ENCODE measurements around the gene UBN1. TPM values are rescaled to one million over a fixed set of nuclear protein-coding genes. Genes with fewer than 3 reads are reported as not detected.

The UBN1 gene
- total RNA-seq, 1 donor from 2014 or later, result 19.7 TPM

DNA sequence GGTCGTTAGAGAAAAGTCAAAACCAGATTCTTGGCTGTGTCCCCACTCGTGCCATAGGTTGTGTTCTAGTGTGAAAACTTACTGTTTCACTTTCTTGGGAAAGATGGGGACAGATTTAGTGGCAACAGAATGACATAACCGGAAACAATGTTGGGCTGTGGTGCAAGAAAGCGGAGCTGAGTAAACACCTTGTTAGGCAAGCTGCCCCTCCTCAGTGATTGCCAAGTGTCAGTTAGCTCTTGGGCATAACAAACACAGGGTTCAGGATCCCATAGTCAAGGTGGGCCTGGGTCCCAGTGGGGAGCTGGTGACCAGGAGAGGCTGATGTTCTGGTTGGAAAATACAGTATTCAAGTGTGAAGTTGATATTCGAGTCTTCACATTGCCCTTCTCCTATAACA lies 15.4 kb downstream of the UBN1 start:
- DNase-seq, result no peak

DNA sequence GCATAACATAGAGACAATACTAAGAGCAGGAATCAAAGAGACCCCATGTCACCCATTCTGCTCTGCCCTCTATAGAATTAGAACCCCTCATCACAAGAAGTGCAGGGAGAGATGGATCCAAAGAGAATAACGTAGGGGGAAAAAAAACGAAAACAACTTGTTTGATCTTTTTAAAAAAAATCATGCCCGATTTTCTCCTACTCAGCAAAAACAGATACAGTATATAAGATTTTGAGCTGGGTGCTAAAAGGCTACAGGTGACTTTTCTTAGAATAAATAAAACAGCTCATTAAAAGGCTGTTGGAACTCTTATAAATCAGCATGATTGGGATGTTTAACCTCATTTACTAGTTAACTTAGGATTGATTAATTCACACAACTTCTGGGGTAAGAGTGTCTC lies 17.4 kb downstream of the UBN1 start:
- DNase-seq, result no peak

GRCh38 chr16:4865231-4865860 lies 18.1 kb downstream of the UBN1 start:
- no peak for DNase-seq

DNA sequence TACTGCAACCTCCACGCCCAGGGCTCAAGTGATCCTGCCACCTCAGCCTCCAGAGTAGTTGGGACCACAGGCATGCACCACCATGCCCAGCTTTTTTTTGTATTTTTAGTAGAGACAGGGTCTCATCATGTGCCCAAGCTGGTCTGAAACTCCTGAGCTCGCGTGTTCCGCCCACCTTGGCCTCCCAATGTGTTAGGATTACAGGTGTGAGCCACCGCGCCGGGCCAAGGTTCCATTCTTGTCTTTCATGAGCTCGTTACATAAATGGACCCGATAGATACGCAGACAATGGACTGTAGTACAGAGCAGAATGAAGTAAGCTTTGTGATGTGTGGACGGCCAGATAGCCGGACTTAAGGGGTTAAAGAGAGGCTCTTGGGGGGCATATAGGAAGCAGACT lies 19.3 kb downstream of the UBN1 start:
- DNase-seq, result no peak

- DNase-seq, result no peak
Measured at GRCh38 chr16:4868026-4868425, 20.7 kb downstream of the UBN1 start.

- no peak for DNase-seq
Measured at GRCh38 chr16:4868535-4868934, 21.3 kb downstream of the UBN1 start.

- no peak for DNase-seq
Measured at GRCh38 chr16:4869147-4869805, 22.0 kb downstream of the UBN1 start.

DNA sequence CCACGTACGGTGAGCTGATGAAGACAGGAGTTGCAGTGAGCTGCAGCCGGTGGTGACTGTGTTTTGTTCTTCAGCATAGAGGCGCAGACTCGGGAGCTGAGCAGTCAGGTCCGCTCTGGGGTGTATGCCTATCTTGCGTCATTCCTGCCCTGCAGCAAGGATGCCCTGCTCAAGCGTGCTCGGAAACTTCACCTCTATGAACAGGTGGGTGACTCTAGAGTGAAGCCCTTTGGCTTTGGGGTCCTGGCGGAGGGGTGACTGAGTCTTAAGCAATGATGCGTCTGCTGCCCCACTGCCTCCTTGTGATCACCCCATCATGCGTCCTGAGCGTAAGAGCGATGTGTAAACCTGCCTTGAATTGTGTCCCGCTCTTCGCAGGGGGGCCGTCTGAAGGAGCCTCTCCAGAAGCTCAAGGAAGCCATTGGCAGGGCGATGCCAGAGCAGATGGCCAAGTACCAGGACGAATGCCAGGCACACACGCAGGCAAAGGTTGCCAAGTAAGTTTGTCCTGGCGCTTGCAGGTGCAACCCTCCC lies 22.9 kb downstream of the UBN1 start:
- no peak for DNase-seq

- DNase-seq, result no peak
Measured at GRCh38 chr16:4871071-4871470, 23.8 kb downstream of the UBN1 start.

GRCh38 chr16:4873091-4873490 lies 25.8 kb downstream of the UBN1 start:
- peak; percentile 3 for DNase-seq

DNA sequence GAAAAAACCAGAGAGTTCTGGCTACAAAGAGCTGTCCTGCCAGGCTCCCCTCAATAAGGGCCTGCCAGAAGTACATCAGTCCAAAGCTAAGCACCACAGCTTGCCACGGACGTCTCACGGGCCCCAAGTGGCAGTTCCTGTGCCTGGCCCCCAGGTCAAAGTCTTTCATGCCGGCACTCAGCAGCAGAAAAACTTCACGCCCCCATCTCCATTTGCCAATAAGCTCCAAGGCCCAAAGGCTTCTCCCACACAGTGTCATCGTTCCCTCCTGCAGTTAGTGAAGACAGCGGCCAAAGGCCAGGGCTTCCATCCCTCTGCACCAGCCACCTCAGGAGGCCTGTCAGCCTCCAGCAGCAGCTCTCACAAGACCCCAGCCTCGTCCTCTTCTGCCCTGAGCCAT lies 27.4 kb downstream of the UBN1 start:
- DNase-seq, result no peak

DNA sequence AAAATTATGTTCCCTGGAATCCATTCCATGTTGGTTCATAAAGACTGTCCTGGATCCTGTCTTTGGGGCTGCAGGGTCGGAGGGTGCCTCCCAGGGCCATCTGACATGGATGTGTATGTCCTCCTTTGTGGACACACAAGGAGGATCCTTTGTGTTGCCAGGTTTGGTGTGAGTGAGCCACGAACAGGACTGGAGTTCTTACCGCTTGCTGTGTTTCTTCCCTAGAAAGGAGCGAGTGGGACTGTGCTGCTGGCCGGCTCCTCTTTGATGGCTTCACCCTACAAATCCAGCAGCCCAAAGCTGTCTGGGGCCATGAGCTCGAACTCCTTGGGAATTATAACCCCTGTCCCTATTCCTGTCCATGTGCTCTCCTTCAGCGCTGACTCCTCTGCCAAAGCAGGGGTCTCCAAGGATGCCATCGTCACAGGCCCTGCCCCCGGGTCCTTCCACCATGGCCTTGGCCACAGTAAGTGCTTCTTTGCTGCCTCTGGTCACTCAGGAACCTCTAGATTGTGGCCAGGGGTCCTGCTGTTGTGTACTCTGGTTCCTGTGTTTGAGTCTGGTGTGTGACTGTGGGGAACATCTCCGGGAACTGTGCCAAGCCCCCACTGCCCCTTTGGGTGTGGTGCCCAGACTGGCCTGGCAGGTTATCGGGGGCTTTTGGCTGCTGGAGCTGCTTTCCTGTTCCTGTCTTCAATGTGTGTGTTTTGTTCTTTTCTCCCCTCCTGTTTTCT lies 29.5 kb downstream of the UBN1 start:
- DNase-seq, result peak; percentile 24

- no peak for DNase-seq
Measured at GRCh38 chr16:4877380-4877685, 30.1 kb downstream of the UBN1 start.

DNA sequence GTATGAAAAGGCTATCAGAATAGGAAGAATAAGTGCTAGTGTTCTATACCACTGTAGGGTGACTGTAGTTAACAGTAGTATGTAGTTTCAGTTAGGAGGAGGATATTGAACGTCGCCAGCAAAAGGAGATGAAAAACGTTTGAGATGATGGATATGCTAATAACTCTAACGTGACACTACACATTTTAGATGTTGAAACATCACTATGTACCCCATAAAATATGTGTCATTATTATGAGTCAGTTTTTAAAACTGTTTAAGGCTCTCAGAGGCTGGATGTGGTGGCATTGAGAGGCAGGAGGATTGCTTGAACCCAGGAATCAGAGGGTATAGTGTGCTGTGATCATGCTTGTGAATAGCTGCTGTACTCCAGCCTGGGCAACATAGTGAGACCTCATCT lies 31.8 kb downstream of the UBN1 start:
- no peak for DNase-seq

DNA sequence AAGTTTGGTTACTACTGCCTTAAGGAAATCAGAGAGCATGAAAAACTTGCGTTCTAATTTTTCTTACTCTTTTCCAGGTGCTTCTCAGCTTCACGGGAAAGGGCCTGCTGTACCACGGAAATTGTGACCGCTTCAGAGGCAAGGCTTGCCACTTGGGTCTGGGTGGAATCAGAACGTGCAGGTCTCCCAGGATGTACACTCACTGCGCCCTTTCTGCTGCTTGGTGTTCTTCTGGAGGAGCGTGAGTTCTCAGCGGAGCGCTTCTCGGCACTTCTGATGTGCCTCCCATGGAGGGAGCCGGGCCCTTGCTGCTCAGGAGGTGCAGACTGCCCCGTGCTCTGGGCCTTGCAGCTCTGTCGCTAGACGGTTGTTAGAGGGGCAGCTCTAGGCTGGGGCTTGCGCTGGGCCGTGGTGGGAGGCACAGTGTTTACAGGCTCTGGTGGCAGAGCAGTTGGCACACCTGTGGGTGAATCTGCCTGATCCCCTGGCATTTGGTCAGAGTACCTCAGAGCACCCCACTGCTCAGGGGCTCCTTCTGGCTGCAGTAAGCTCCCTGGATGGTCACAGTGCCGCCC lies 32.8 kb downstream of the UBN1 start:
- DNase-seq, result no peak

- peak; percentile 68 for DNase-seq
Measured at GRCh38 chr16:4882000-4882632, 34.8 kb downstream of the UBN1 start.

- peak; percentile 44 for DNase-seq
Measured at GRCh38 chr16:4882633-4883285, 35.5 kb downstream of the UBN1 start.

GRCh38 chr16:4883501-4883900 lies 36.2 kb downstream of the UBN1 start:
- DNase-seq, result no peak

- no peak for DNase-seq
Measured at GRCh38 chr16:4884209-4884608, 36.9 kb downstream of the UBN1 start.

DNA sequence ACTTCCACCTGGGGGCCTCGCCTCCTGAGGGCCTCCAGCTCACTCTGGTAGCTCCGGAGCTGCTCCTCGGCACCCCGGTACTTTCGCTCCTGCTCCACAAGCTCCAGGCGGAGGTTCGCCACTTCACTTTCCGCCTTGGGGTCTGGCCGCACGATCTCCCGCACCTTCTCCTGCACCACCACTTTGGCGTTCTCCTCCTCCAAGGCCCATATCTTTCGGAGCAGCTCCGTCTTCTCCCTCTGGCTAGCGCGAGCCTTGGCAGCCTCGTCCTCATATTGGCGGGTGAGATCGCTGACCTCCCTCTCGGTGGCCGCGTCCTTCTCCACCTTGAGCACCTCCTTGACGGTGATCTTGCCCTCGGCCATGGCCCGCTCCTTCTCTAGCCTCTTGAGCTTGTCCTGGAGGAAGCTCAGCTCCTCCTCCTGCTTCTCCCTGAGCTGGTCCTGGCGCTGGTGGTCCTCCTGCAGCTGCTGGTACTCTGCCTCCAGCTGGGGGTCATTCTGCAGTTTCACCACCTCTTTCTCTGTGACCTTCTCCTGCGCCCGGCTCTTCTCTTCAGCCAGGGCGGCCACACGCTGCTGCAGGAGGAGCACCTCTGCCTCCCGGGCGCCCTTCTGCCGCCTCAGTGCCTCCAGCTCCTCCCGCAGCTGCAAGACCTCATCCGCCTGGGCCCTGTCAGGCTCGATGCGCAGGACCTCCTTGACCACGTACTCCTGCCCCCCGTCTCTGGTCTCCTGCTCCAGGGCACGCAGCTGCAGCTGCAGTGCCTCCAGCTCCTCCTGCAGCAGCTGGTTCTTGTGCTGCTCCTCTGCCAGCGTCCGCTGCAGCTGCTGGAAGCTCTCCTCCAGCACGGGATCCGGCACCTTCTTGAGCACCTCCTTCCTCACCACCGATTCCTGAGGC lies 37.9 kb downstream of the UBN1 start:
- DNase-seq, result no peak

GRCh38 chr16:4886151-4886550 lies 38.9 kb downstream of the UBN1 start:
- DNase-seq, result no peak
